HFFc6 (cell line): ENCODE data around the gene NMD3. TPM values are rescaled to one million over a fixed set of nuclear protein-coding genes. Genes with fewer than 3 reads are reported as not detected.

Experiments used
- DNase-seq: peaks from one replicate; pipeline ENCODE4 v3.0.0-alpha.2; 2018
- H3K27ac Mint-ChIP-seq: 2 replicates; pipeline ENCODE4 v1.8.0; 2020; ENCODE audit warnings: mild to moderate bottlenecking, mixed read lengths
- H3K27me3 Mint-ChIP-seq: 2 replicates; pipeline ENCODE4 v1.8.0; 2021; ENCODE audit warnings: mild to moderate bottlenecking, moderate library complexity, mixed read lengths; ENCODE audit not compliant: insufficient read depth
- H3K36me3 Mint-ChIP-seq: 2 replicates; pipeline ENCODE4 v1.8.0; 2021; ENCODE audit warnings: low read depth, mixed read lengths
- H3K4me1 Mint-ChIP-seq: 2 replicates; pipeline ENCODE4 v1.8.0; 2020; ENCODE audit warnings: low read depth, mixed read lengths
- H3K4me3 Mint-ChIP-seq: 2 replicates; pipeline ENCODE4 v1.8.0; 2020; ENCODE audit warnings: mild to moderate bottlenecking, moderate library complexity, mixed read lengths
- H3K9me3 Mint-ChIP-seq: 2 replicates; pipeline ENCODE4 v1.8.0; 2020; ENCODE audit warnings: mild to moderate bottlenecking, mixed read lengths
- CTCF ChIP-seq: fragments of 200-600 bp; sonication (generic); IDR thresholded peaks from 2 replicates; pipeline ENCODE4 v1.5.0; 2021; ENCODE audit warnings: antibody characterized with exemption, mild to moderate bottlenecking
- total RNA-seq, 6 experiments: library from RNA; stranded (reverse); fragmentation: NEBNext Ultra II Directional; extraction: Animal tissue kit (Norgen Biotek cat#: 25700); gene quantifications; 2 replicates in 1 of 6; 3 replicates in 5 of 6; pipeline ENCODE4 v1.2.3, GENCODE V29; 2021

NMD3 gene
- total RNA-seq, 6 experiments from 2014 or later = 56.8 to 72.3 (median 64.3) TPM

GRCh38 chr3:161187046-161187445 is 34.1 kb upstream of the NMD3 start:
- TF ChIP-seq CTCF = no peak
- DNase-seq = no peak
- H3K9me3 Mint-ChIP-seq = no peaks in the 10 kb centered on the region; the same call in 1 of the 2 replicates
- no peak overlapping the region for H3K27ac Mint-ChIP-seq
- H3K36me3 Mint-ChIP-seq = no peaks in the 10 kb centered on the region
- no peaks in the 10 kb centered on the region; the same call in 1 of the 2 replicates for H3K27me3 Mint-ChIP-seq
- H3K4me1 Mint-ChIP-seq = no peaks in the 10 kb centered on the region
- H3K4me3 Mint-ChIP-seq = no peak overlapping the region

GRCh38 chr3:161197855-161198850 is 23.0 kb upstream of the NMD3 start:
- H3K4me1 Mint-ChIP-seq = no peaks in the 10 kb centered on the region
- no peaks in the 10 kb centered on the region for H3K9me3 Mint-ChIP-seq
- H3K4me3 Mint-ChIP-seq = no peak overlapping the region
- TF ChIP-seq CTCF = no peak
- DNase-seq = no peak
- no peaks in the 10 kb centered on the region for H3K36me3 Mint-ChIP-seq
- H3K27ac Mint-ChIP-seq = no peak overlapping the region
- H3K27me3 Mint-ChIP-seq = no peaks in the 10 kb centered on the region; the same call in 1 of the 2 replicates

GRCh38 chr3:161199926-161200325 is 21.2 kb upstream of the NMD3 start:
- no peak overlapping the region for H3K27ac Mint-ChIP-seq
- H3K36me3 Mint-ChIP-seq = no peaks in the 10 kb centered on the region
- H3K4me1 Mint-ChIP-seq = no peaks in the 10 kb centered on the region
- DNase-seq = no peak
- no peak for TF ChIP-seq CTCF
- no peak overlapping the region for H3K4me3 Mint-ChIP-seq
- H3K27me3 Mint-ChIP-seq = no peaks in the 10 kb centered on the region; the same call in 1 of the 2 replicates
- no peaks in the 10 kb centered on the region for H3K9me3 Mint-ChIP-seq

- no peak for TF ChIP-seq CTCF
- H3K27ac Mint-ChIP-seq = no peak overlapping the region
- H3K27me3 Mint-ChIP-seq = peaks cover 2% of the 10 kb centered on the region
- H3K4me1 Mint-ChIP-seq = no peaks in the 10 kb centered on the region
- no peaks in the 10 kb centered on the region for H3K9me3 Mint-ChIP-seq
- no peak for DNase-seq
- no peak overlapping the region for H3K4me3 Mint-ChIP-seq
- no peaks in the 10 kb centered on the region for H3K36me3 Mint-ChIP-seq
Observed at GRCh38 chr3:161203485-161204098, 17.5 kb upstream of the NMD3 start.

- no peaks in the 10 kb centered on the region for H3K9me3 Mint-ChIP-seq
- no peaks in the 10 kb centered on the region for H3K36me3 Mint-ChIP-seq
- H3K27me3 Mint-ChIP-seq = peaks cover 3% of the 10 kb centered on the region
- no peak overlapping the region for H3K4me3 Mint-ChIP-seq
- TF ChIP-seq CTCF = no peak
- no peak overlapping the region for H3K27ac Mint-ChIP-seq
- H3K4me1 Mint-ChIP-seq = no peaks in the 10 kb centered on the region
- no peak for DNase-seq
Observed at GRCh38 chr3:161208931-161209330, 12.2 kb upstream of the NMD3 start.
